GM12878 (cell line): ENCODE data around the gene PPP3CB. TPM values are rescaled to one million over a fixed set of nuclear protein-coding genes. Genes with fewer than 3 reads are reported as not detected.

Experiments used
- ATAC-seq: fragments of 200-7000 bp; cut with Tn5 transposase; 3 replicates; pipeline ENCODE4 v1.9.1; 2020; ENCODE audit warnings: mild to moderate bottlenecking, moderate library complexity
- BruUV-seq: library from RNA; stranded (reverse); fragments of 400-500 nt; replicated peaks from 2 replicates; lab custom pipeline; 2021; lab: Mats Ljungman, UMichigan
- CTCF ChIA-PET: fragments of 300-600 bp; sonication (Branson Sonifier 250); formaldehyde crosslinking; extraction: SDS; loops from one replicate; lab custom pipeline; 2021; ENCODE audit warnings: inconsistent platforms; lab: Yijun Ruan, JAX
- POLR2A ChIA-PET: fragments of 350-600 bp; formaldehyde crosslinking; extraction: SDS; loops from one replicate; lab custom pipeline; 2021; ENCODE audit warnings: inconsistent platforms; lab: Charles Lee
- RAD21 ChIA-PET: fragments of 300-600 bp; sonication (Branson Sonifier 250); formaldehyde crosslinking; loops from one replicate; lab custom pipeline; 2023; ENCODE audit warnings: antibody characterized with exemption; ENCODE audit not compliant: unreplicated experiment; lab: Charles Lee
- SMC1A ChIA-PET: fragments of 300-600 bp; sonication (Branson Sonifier 250); formaldehyde crosslinking; loops from one replicate; lab custom pipeline; 2023; ENCODE audit not compliant: unreplicated experiment, uncharacterized antibody; lab: Charles Lee
- DNase-seq: peaks from one replicate; pipeline ENCODE4 v3.0.0-alpha.2; 2011; ENCODE audit warnings: low read depth, low spot score
- FAIRE-seq: peaks from 3 replicates; lab custom pipeline; 2011; peaks lifted over from hg19 to GRCh38; lab: Jason Lieb, UNC
- H2AFZ ChIP-seq: 2 replicates; pipeline ENCODE4 v1.6.0; 2011; ENCODE audit warnings: low read depth, low read length, control low read depth; ENCODE audit not compliant: control insufficient read depth
- H3K27ac ChIP-seq: 2 replicates; pipeline ENCODE4 v1.5.1; 2011; ENCODE audit warnings: control low read depth; ENCODE audit not compliant: control insufficient read depth, insufficient read depth
- H3K27me3 ChIP-seq, 2 experiments: replicated peaks in 1 of 2; 2 replicates each; pipeline versions ENCODE4 v1.6.0 to v1.6.1; 2011; ENCODE audit warnings: low read length in 1 of 2; ENCODE audit not compliant: control insufficient read depth in 2 of 2, insufficient read depth in 2 of 2
- H3K36me3 ChIP-seq, 2 experiments: 2 replicates each; pipeline ENCODE4 v1.5.1; 2011; ENCODE audit warnings: low read length in 1 of 2; ENCODE audit not compliant: control insufficient read depth in 2 of 2, insufficient read depth in 2 of 2
- H3K4me1 ChIP-seq: 2 replicates; pipeline ENCODE4 v1.6.1; 2011; ENCODE audit warnings: mild to moderate bottlenecking, low read length, moderate library complexity, mixed read lengths; ENCODE audit not compliant: control insufficient read depth, insufficient read depth
- H3K4me2 ChIP-seq: 2 replicates; pipeline ENCODE4 v1.6.0; 2011; ENCODE audit warnings: control low read depth; ENCODE audit not compliant: control insufficient read depth, insufficient read depth
- H3K4me3 ChIP-seq: fragments of 200-600 bp; sonication (generic); 2 replicates; pipeline ENCODE4 v1.5.1; 2016
- H3K79me2 ChIP-seq: 2 replicates; pipeline ENCODE4 v1.6.0; 2011; ENCODE audit warnings: low read length; ENCODE audit not compliant: control insufficient read depth, insufficient read depth
- H3K9ac ChIP-seq: 2 replicates; pipeline ENCODE4 v1.8.0; 2011; ENCODE audit warnings: low read length, control low read depth, mixed read lengths; ENCODE audit not compliant: control insufficient read depth, insufficient read depth
- H3K9me3 ChIP-seq: replicated peaks from 3 replicates; pipeline ENCODE4 v1.5.1; 2011; ENCODE audit warnings: mild to moderate bottlenecking, low read length; ENCODE audit not compliant: control insufficient read depth, insufficient read depth
- H4K20me1 ChIP-seq: 2 replicates; pipeline ENCODE4 v1.6.0; 2011; ENCODE audit not compliant: control insufficient read depth, insufficient read depth
- CEBPB ChIP-seq, 2 experiments: fragments of 150-350 bp in 1 of 2; IDR thresholded peaks; 2 replicates each; pipeline ENCODE4 v1.6.1; 2012 to 2014; ENCODE audit warnings: low read depth in 2 of 2, low read length in 2 of 2, borderline replicate concordance in 1 of 2, inconsistent platforms in 1 of 2
- CREB1 ChIP-seq: IDR thresholded peaks from 2 replicates; pipeline ENCODE4 v1.6.1; 2012; ENCODE audit warnings: low read depth, mild to moderate bottlenecking, inconsistent platforms
- HDAC6 ChIP-seq: fragments of 200-600 bp; sonication (generic); IDR thresholded peaks from one replicate; pipeline ENCODE4 v1.8.0; 2017; ENCODE audit warnings: antibody characterized with exemption; ENCODE audit not compliant: unreplicated experiment
- LARP7 ChIP-seq: fragments of 450-650 bp; IDR thresholded peaks from 2 replicates; pipeline ENCODE4 v1.6.1; 2017; ENCODE audit warnings: mild to moderate bottlenecking
- TCF3 ChIP-seq: IDR thresholded peaks from 2 replicates; pipeline ENCODE4 v1.6.1; 2012; ENCODE audit warnings: low read depth, mild to moderate bottlenecking, low read length, borderline replicate concordance; ENCODE audit not compliant: insufficient read depth
- ZBED1 ChIP-seq: IDR thresholded peaks from 2 replicates; pipeline ENCODE4 v1.6.1; 2016; ENCODE audit warnings: borderline replicate concordance
- ZBTB40 ChIP-seq: fragments of 450-650 bp; IDR thresholded peaks from 2 replicates; pipeline ENCODE4 v1.6.1; 2016; ENCODE audit warnings: mild to moderate bottlenecking, moderate library complexity, borderline replicate concordance
- WGBS: methylation state at CpG from one replicate; pipeline ENCODE4 v1.1.6; 2016; ENCODE audit warnings: low lambda C conversion rate; ENCODE audit not compliant: insufficient replicate concordance, insufficient coverage; ENCODE audit errors: missing lambda C conversion rate; 5-methylcytosine and 5-hydroxymethylcytosine counted together
- in situ Hi-C: fragments of 300-500 bp; cut with MboI; formaldehyde crosslinking; loops from 9 replicates; pipeline ENCODE4 v1.14.3; 2018; ENCODE audit warnings: mixed read lengths
- intact Hi-C: fragments of 100-400 bp; cut with micrococcal nuclease; formaldehyde crosslinking; loops from one replicate; pipeline ENCODE4 v1.14.2; 2022; ENCODE audit not compliant: unreplicated experiment
- polyA plus RNA-seq, 11 experiments: library from polyadenylated mRNA; depleted of rRNA in 4 of 11; unstranded in 6 of 11; stranded (reverse) in 5 of 11; fragments of >200 nt; fragmentation: Nextera tagmentation in 4 of 11; fragmentation: Illumina TruSeq in 1 of 11; extraction: Ambion mirVana in 4 of 11; extraction: Trizol in 1 of 11; gene quantifications; 1 replicate in 1 of 11; 2 replicates in 10 of 11; pipeline versions ENCODE4 v1.2.1 to v1.2.3, GENCODE V29; 2011 to 2016; ENCODE audit warnings: inconsistent platforms in 2 of 11, missing spikeins in 2 of 11, low read depth in 1 of 11
- total RNA-seq, 4 experiments: library from RNA; depleted of rRNA in 3 of 4; stranded (reverse); fragments of >200 nt in 3 of 4; fragmentation: Illumina TruSeq in 1 of 4; extraction: Trizol in 1 of 4; gene quantifications; 2 replicates each; pipeline versions ENCODE4 v1.2.1 to v1.2.3, GENCODE V29; 2013 to 2021
- TF ChIP-seq, protein P1 (sequence below): IDR thresholded peaks from 2 replicates; pipeline ENCODE4 v1.6.1; 2011; ENCODE audit warnings: borderline replicate concordance, low read depth, mild to moderate bottlenecking, moderate library complexity, low read length; ENCODE audit not compliant: insufficient read depth, poor library complexity, severe bottlenecking

Gene PPP3CB
- total and polyA plus RNA-seq, 10 of the 15 experiments (the other 5 are each of a cell fraction or from before 2014, with no cell fraction given) = 11.4 to 46.4 (median 19.3) TPM

DNA sequence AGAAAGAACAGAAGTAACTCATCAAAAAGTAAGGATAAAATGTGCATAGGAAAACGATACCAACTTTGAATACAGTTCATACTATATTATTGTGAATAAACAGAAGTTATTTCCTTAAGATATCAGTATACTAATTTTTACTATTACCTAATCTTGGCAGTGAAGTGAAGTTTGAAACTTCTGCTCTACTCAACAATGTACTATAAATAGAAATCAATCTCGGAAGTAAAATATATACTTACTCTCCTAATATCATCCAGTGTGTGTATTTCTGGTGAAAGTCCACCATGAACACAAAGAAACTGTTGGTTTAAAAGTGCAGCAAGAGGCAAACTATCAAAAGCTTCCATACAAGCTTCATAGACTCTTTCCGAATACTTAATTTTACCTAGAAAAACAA is 24.6 kb downstream of the PPP3CB start:
- Histone ChIP-seq H3K27me3 (no peaks in the 10 kb centered on the region), H3K79me2 (no peaks in the 10 kb centered on the region), H3K9me3 (no peaks in the 10 kb centered on the region), H4K20me1 (no peaks in the 10 kb centered on the region), H2AFZ (no peak overlapping the region), H3K4me2 (no peak overlapping the region), H3K36me3 (peaks cover 0 to 2% of the 10 kb centered on the region in 2 experiments), H3K4me1 (no peaks in the 10 kb centered on the region), H3K4me3 (no peak overlapping the region), H3K27ac (no peak overlapping the region), H3K9ac (no peak overlapping the region)
- no peak for FAIRE-seq
- ATAC-seq = no peak
- POLR2A ChIA-PET = no interaction called here
- TF ChIP-seq TCF3 (no peak), ZBTB40 (no peak), LARP7 (no peak), CEBPB (IDR thresholded peaks at IDR 0.05; ENCODE audit: borderline replicate concordance in 1 of 2, low read depth in 2 of 2, low read length in 2 of 2) (no peak), CREB1 (no peak), ZBED1 (no peak), HDAC6 (no peak)
- TF ChIP-seq, protein P1, sequence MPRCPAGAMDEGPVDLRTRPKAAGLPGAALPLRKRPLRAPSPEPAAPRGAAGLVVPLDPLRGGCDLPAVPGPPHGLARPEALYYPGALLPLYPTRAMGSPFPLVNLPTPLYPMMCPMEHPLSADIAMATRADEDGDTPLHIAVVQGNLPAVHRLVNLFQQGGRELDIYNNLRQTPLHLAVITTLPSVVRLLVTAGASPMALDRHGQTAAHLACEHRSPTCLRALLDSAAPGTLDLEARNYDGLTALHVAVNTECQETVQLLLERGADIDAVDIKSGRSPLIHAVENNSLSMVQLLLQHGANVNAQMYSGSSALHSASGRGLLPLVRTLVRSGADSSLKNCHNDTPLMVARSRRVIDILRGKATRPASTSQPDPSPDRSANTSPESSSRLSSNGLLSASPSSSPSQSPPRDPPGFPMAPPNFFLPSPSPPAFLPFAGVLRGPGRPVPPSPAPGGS = no peak
- RAD21 ChIA-PET = no interaction called here
- in situ Hi-C loops (no loop called here), intact Hi-C loops (no loop called here)
- DNase-seq = no peak
- BruUV-seq = no TSS peak
- CTCF ChIA-PET = interaction anchor here (0.6 to 1.1 kb wide), 3 partner anchors 13 to 1755 kb away, joined by 3 read pairs; no protein-coding TSS in a partner anchor
- SMC1A ChIA-PET = interaction anchor here (1.1 to 1.3 kb wide), 2 partner anchors 21 to 23 kb away, joined by 3 read pairs; no protein-coding TSS in a partner anchor
- WGBS = 94% methylated on average over 3 of the region's 3 CpGs
